GM19238 (cell line): ENCODE measurements around the gene MYO1B.

Experiments used
- DNase-seq: peaks from one replicate; pipeline ENCODE4 v3.0.0; 2011; ENCODE audit warnings: low spot score; ENCODE audit not compliant: insufficient read length

MYO1B gene

DNA sequence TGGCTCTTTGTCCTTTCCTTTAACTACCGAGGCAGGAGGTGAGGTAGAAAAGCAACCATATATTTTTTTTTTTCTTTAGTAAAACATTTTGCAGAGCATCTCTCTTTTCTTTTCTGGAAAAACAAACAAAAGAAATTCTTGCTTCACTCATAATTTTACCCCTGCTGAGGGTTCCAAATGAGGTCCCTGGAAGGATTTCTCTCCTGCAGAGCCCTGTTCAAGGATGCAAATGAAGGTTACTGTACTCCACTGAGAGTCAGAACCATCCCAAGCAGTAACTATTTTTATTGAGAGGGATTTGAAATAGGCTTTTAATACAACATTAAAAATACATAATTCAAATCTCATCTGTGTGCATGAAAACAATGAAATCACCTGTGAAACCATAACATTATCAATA lies 19.5 kb upstream of the MYO1B start:
- no peak for DNase-seq

DNA sequence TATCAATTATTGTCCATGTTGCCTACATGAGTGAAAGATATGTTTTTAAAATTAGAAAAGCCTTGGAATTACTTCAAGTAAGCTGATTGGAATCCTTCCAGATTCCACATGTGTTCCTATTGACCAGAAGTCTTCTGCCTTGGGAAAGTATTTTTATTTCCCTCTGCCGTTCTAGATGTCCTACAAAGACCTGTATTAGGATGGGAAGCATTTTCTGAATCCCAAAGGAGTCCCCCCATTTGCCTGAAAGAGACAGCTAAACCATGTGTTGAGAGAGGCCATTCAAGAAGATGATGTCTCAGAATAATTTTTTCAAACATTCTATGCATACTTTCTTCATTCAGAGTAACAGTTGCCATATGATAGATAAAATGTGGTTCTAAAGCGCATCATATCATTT lies 19.0 kb upstream of the MYO1B start:
- DNase-seq = no peak

DNA sequence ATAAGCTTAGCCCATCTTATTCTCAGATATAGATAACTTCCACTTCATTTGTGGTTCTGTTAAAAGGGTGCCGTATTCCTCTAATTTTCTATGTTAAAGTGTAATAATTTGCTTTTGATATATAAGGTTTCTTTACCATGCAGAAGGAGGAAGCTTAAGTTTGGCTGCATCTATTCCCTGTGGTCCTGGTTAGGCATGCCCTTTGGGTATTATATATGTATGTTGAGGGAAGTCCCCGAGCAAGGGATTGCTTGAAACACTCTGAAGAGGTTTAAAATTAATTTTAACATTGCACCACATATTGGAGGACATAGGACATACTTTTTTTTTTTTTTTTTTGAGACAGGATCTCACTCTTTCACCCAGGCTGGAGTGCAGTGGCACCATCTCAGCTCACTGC lies 16.9 kb upstream of the MYO1B start:
- DNase-seq = no peak

- DNase-seq = no peak
These were observed 16.3 kb upstream of the MYO1B start for GRCh38 chr2:191228861-191229260.

- DNase-seq = no peak
These were observed 15.0 kb upstream of the MYO1B start for GRCh38 chr2:191230174-191230573.

GRCh38 chr2:191231995-191232394 lies 13.2 kb upstream of the MYO1B start:
- no peak for DNase-seq

DNA sequence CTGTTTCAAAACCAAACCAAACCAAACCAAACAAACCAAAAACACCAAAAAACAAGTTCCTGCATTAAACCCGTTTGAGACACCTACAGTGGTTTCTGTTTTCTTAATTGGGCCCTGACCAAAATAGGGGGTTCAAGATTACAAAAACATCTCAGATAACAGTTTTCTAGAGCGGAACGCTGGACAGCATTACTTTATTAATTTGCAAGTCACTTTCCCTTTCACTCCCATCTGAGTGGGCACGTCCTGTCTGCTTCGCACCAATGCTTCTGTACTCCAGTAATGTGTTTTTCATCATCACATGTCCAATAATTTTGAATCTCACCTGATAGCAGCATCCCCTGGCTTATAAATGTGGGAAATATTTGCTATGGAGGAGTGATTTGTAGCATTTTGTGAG lies 11.7 kb upstream of the MYO1B start:
- no peak for DNase-seq

- DNase-seq = no peak
These were observed 10.8 kb upstream of the MYO1B start for GRCh38 chr2:191234376-191234775.

DNA sequence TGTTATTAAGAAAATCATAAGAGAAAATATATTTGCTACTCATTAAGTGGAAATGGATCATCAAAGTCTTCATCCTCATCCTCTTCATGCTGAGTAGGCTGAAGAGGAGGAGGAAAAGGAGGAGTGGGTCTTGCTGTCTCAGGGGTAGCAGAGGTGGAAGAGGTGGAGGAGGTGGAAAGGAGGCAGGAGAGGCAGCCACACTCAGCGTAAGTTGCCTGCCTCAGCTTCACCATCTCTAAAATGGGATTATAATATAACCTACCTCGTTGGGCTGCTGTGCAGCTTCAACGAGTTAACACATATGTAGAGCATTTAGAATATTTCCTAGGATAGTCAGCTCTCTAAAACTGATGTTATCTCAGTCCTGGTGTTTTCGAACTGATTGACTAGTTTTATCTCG lies 4.3 kb upstream of the MYO1B start:
- no peak for DNase-seq

- no peak for DNase-seq
These were observed 3.8 kb upstream of the MYO1B start for GRCh38 chr2:191241418-191241817.

GRCh38 chr2:191243154-191243553 lies 2.0 kb upstream of the MYO1B start:
- DNase-seq = no peak

- DNase-seq = no peak
These were observed 854 bp upstream of the MYO1B start for GRCh38 chr2:191244350-191244749.

DNA sequence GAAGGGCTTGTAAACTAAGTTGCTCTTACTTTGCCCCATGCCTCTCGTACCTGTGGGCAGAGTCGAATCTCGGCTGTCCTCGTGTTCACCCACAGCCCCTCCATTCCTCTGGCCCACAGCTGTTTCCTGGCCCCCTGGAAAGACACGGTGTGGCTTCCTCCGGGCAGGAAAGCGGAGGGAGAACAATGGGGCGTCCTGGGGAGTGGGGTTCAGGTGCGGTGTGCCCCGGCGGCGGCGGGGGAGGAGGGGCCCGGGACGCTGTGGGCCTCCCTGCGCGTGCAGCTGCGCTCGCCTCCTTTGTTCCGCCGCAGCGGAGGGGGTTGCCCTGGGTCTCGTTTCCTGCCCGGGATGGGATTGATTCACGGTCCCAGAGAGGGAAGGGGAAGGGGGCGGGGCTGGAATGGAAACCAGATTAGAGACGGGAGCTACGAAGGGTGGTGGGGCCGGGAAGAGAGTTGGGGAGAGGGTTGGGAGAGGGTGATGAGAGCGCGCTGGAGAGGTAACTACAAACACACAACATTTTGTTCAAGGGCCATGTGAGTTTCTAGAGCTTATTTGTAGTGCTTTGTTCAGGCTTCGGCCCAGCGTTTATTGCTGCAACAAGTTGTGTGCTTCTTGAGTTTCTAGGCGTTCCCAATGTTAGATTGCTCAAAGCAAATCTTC lies 796 bp downstream of the MYO1B start:
- no peak for DNase-seq

DNA sequence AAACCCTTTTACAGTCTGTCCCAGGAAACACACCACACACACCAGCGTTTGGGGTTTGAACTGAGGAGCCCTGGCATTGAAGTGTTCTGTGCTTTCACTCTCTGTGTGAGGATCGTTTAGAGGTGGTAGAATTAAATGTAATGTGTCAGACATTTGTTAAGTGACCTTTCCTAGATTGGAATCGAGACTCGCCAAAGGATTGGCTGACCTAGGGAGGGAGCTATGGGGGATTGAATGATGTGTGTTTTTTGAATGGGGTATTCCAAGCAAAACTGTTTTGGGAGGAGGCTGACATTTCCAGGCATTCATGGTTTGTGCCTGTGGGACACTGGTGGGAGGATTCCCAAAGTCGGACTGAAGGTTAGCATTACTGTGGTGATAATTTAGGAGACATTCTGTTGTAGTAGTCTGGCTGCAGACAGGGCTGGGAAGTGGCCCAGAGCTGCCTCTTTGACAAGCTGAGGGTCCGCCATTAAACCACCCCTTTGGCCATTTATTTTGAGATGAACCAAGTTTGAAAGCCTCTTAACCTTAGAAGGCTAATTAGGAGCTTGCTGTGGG lies 1.7 kb downstream of the MYO1B start:
- DNase-seq = no peak

DNA sequence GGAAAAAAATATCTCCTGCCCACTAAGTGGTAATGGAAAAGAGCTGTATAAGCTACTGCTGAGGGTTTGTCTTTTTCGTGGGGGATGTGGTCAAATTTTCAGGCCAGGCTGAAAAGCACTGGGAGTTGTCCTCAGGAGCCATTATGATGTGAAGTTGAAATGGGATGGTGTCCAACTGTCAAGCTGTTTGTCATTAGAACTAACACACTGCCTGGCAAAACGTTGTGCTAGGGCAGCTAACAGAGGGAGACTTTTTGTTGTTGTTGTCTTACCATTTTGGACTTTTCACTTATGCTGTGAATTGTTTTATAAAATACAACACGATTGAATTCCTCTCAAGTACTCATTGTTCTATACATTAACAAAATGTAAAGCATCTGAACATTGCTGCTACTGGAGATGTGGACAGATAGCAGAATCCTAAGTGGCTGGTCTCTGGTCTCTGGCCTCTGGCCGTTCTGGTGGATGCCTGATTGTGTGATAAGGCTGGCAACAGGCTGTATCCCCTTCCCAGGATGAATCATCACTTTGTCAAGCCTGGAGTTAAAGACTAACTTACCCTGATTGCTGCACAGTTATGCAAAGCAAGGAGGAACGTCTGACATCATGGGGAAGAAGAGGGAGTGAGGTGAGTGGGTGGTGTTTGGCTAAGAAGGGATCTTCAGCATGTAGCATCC lies 2.3 kb downstream of the MYO1B start:
- no peak for DNase-seq

GRCh38 chr2:191249156-191249813 lies 4.1 kb downstream of the MYO1B start:
- DNase-seq = no peak

- no peak for DNase-seq
These were observed 5.2 kb downstream of the MYO1B start for GRCh38 chr2:191250400-191250799.

DNA sequence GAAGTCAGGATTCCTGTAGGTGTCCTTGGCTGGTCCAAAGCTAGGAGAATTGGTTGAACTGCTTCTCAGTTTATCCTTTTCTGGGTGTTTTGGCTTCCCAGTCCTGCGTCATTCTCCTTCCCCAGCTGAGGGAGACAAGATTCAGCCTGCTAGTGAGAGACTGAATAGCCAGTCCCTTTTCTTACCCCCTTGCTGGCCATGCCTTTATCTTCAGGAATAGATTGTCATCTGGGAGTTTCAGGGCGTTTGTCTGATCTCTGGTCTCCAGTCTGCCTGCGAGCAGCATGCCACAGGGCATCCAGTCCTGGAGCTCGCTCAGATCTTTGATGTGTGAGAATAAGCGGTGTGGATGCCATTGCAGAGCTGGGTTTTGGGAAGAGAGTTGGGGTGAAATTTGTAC lies 5.8 kb downstream of the MYO1B start:
- no peak for DNase-seq

GRCh38 chr2:191252699-191253098 lies 7.5 kb downstream of the MYO1B start:
- DNase-seq = no peak

GRCh38 chr2:191253476-191253875 lies 8.3 kb downstream of the MYO1B start:
- DNase-seq = no peak

GRCh38 chr2:191255271-191255670 lies 10.1 kb downstream of the MYO1B start:
- no peak for DNase-seq

DNA sequence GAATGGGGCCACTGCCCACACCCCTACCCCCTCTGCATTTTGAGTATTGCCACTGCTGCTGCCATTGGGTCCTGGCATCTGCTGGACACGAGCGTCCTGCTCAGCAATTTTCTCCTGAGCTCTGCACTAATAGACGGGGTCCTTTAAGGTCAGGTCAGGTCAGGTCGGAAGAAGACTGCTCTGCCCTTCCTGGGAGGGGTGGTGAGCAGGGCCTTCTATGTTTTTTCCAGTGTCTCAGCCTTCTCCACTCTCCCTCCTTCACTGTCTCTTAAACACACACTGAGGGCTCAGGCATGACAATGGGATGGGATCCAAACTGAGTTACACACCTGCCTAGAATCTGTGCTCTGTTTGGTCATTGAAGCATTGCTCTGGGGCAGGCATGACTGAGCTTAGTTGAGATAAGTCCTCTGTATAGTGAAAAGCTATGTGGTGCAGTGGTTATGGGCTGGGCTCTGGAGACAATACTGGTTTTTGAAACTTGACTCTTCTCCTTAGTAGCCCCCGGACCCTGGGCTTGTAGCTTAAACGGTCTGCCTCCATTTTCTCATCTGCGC lies 10.6 kb downstream of the MYO1B start:
- DNase-seq = no peak
